K562 (cell line): ENCODE measurements around the gene FKBP2. TPM values are rescaled to one million over a fixed set of nuclear protein-coding genes. Genes with fewer than 3 reads are reported as not detected.

Source experiments
- AFF4 ChIP-seq: sonication (generic); formaldehyde crosslinking; IDR thresholded peaks from 2 replicates; pipeline ENCODE4 v1.8.0; 2023; ENCODE audit warnings: mild to moderate bottlenecking, missing genetic modification reagents
- KDM5B ChIP-seq: fragments of 200-600 bp; sonication (generic); IDR thresholded peaks from 2 replicates; pipeline ENCODE4 v1.6.1; 2012; ENCODE audit warnings: low read depth, mild to moderate bottlenecking, moderate library complexity, low read length, control low read depth, inconsistent platforms; ENCODE audit not compliant: insufficient replicate concordance
- TRIM24 ChIP-seq, 2 experiments: fragments of 450-650 bp; IDR thresholded peaks; 2 replicates each; pipeline ENCODE4 v1.6.1; 2016
- ZNF75A ChIP-seq: fragments of 450-650 bp; formaldehyde crosslinking; IDR thresholded peaks from 2 replicates; pipeline ENCODE4 v1.4.0; 2020; ENCODE audit warnings: mild to moderate bottlenecking
- polyA plus RNA-seq, 8 experiments: library from polyadenylated mRNA; depleted of rRNA in 4 of 8; stranded (reverse) in 5 of 8; unstranded in 3 of 8; fragments of >200 nt; fragmentation: Nextera tagmentation in 2 of 8; fragmentation: Illumina TruSeq in 1 of 8; extraction: Ambion mirVana in 2 of 8; extraction: Trizol in 1 of 8; gene quantifications; 2 replicates each; pipeline versions ENCODE4 v1.2.1 to v1.2.3, GENCODE V29; 2011 to 2014; ENCODE audit warnings: inconsistent platforms in 1 of 8, missing spikeins in 1 of 8
- total RNA-seq, 7 experiments: library from RNA; depleted of rRNA in 6 of 7; stranded (reverse); fragments of >200 nt in 6 of 7; fragmentation: Illumina TruSeq in 2 of 7; extraction: Trizol in 2 of 7; gene quantifications; 2 replicates each; pipeline versions ENCODE4 v1.2.1 to v1.2.3, GENCODE V29; 2011 to 2021; ENCODE audit warnings: low replicate concordance in 1 of 7
- TF ChIP-seq, protein P1 (sequence below): fragments of 250-450 bp; sonication (Bioruptor Pico); IDR thresholded peaks from 2 replicates; pipeline ENCODE4 v1.5.0; 2020; ENCODE audit warnings: mild to moderate bottlenecking, borderline replicate concordance

Gene FKBP2
- total and polyA plus RNA-seq, 9 of the 15 experiments (the other 6 are each of a cell fraction or from before 2014, with no cell fraction given), result 3.5 to 151 (median 58.1) TPM

DNA sequence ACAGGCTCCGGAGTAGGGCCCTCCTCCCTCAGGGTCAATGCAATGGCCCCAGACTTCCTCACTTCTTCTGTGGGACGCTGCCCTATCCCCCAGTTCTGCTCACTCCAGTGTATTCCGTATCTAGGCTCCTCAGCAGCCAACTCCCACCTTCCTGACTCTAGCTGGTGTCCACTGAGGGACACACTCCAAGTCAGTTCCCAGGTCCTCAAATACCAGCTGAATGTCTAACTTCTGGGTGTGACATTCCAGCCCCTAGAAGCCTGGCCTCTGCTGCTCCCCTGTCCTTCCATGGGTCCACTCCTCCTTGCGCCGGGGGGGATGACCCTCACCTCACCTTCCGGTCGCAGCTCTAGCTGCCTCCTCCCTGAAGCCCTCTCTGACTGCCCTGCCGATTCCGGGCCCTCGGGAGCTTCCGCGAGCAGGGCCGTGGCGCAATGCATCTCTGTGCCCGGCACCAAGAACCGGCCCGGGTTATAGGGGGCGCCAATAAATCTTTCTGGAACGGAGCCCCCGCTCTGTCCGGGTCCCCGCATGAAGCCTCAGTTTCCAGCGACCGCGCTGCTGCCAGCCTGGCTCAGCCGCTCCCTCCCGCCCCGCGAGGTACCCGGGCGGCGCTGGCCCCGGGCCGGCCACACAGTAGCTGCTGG, 28.1 kb downstream of the FKBP2 start (continued):
- TF ChIP-seq, protein P1, sequence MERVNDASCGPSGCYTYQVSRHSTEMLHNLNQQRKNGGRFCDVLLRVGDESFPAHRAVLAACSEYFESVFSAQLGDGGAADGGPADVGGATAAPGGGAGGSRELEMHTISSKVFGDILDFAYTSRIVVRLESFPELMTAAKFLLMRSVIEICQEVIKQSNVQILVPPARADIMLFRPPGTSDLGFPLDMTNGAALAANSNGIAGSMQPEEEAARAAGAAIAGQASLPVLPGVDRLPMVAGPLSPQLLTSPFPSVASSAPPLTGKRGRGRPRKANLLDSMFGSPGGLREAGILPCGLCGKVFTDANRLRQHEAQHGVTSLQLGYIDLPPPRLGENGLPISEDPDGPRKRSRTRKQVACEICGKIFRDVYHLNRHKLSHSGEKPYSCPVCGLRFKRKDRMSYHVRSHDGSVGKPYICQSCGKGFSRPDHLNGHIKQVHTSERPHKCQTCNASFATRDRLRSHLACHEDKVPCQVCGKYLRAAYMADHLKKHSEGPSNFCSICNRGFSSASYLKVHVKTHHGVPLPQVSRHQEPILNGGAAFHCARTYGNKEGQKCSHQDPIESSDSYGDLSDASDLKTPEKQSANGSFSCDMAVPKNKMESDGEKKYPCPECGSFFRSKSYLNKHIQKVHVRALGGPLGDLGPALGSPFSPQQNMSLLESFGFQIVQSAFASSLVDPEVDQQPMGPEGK (CRISPR knock-in tag), result peak; percentile 57; the same call in 1 of the 2 replicates
- TF ChIP-seq KDM5B (peak; percentile 37), TRIM24 (IDR thresholded peaks at IDR 0.05) (0 out of 4 replicates have a peak, but pooled peaks of 1 of the 2 experiments have one; percentile 8), ZNF75A (no peak), AFF4 (CRISPR knock-in tag) (no peak; the same call in 1 of the 2 replicates)
